NOMO-1 (cell line): ENCODE results near the gene BANF2.
"Not testable (repeated sequence)": the region's sequence is repeated elsewhere in the genome, so short reads cannot be mapped to it uniquely, and the experiment has no call there.

Source experiments
- DNase-seq, 2 experiments: peaks; one replicate each; lab custom pipeline; 2025; ENCODE audit not compliant: unreplicated experiment in 2 of 2; lab: John Stamatoyannopoulos, UW

The BANF2 gene

GRCh38 chr20:17682103-17682888 lies 17.5 kb upstream of the BANF2 start, which contains the start of gene RRBP1:
RRBP1 (minus strand) TSS chr20:17682242; CDS start chr20:17660507, 21,735 bp downstream.
- DNase-seq: peak; percentile 95 to 97

GRCh38 chr20:17682889-17683198 lies 16.9 kb upstream of the BANF2 start:
- DNase-seq: no peak

- no peak for DNase-seq
These were observed 16.3 kb upstream of the BANF2 start for GRCh38 chr20:17683218-17684076.

GRCh38 chr20:17684077-17684888 lies 15.5 kb upstream of the BANF2 start:
- DNase-seq: no peak

- DNase-seq: no peak
These were observed 14.6 kb upstream of the BANF2 start for GRCh38 chr20:17685168-17685567.

- no peak for DNase-seq
These were observed 12.0 kb upstream of the BANF2 start for GRCh38 chr20:17687800-17688199.

GRCh38 chr20:17688965-17689364 lies 10.8 kb upstream of the BANF2 start:
- DNase-seq: no peak

- no peak for DNase-seq
These were observed 9.6 kb upstream of the BANF2 start for GRCh38 chr20:17690144-17690543.

GRCh38 chr20:17691758-17692157 lies 8.0 kb upstream of the BANF2 start:
- no peak for DNase-seq

GRCh38 chr20:17693444-17694001 lies 6.2 kb upstream of the BANF2 start:
- DNase-seq: no peak

GRCh38 chr20:17694767-17695166 lies 5.0 kb upstream of the BANF2 start:
- no peak for DNase-seq

GRCh38 chr20:17696287-17696686 lies 3.5 kb upstream of the BANF2 start:
- no peak for DNase-seq

GRCh38 chr20:17697171-17697570 lies 2.6 kb upstream of the BANF2 start:
- no peak for DNase-seq

- no peak for DNase-seq
These were observed 1.4 kb upstream of the BANF2 start for GRCh38 chr20:17698384-17698783.

GRCh38 chr20:17700637-17701036 lies 871 bp downstream of the BANF2 start:
- no peak for DNase-seq

- DNase-seq: no peak
These were observed 2.1 kb downstream of the BANF2 start for GRCh38 chr20:17701826-17702225.

- no peak for DNase-seq
These were observed 5.0 kb downstream of the BANF2 start for GRCh38 chr20:17704589-17705317.

- DNase-seq: no peak
These were observed 6.2 kb downstream of the BANF2 start for GRCh38 chr20:17705916-17706315.

- DNase-seq: no peak
These were observed 6.9 kb downstream of the BANF2 start for GRCh38 chr20:17706632-17707031.

GRCh38 chr20:17707951-17708350 lies 8.2 kb downstream of the BANF2 start:
- not testable (repeated sequence) for DNase-seq
